ENCODE results near the gene NPC1L1.

Gene NPC1L1

GRCh38 chr7:44494960-44495359 lies 46.2 kb downstream of the NPC1L1 start:
- no peak overlapping the region for H3K27ac ChIP-seq
- TF ChIP-seq CTCF (conservative IDR thresholded peaks at IDR 0.05), result no peak

GRCh38 chr7:44491229-44491628 lies 49.9 kb downstream of the NPC1L1 start:
- TF ChIP-seq CTCF (conservative IDR thresholded peaks at IDR 0.05), result no peak
- peak overlapping the region; percentile 99 for H3K27ac ChIP-seq

GRCh38 chr7:44490351-44491200 lies 50.6 kb downstream of the NPC1L1 start, which contains the start of gene NUDCD3:
Gene NUDCD3, minus strand, starts transcription at chr7:44490658. Its CDS starts 58 bp downstream, at chr7:44490600.
- TF ChIP-seq CTCF (conservative IDR thresholded peaks at IDR 0.05), result peak; percentile 48
- H3K27ac ChIP-seq, result peak within 1 kb of the TSS; percentile 99

GRCh38 chr7:44489955-44490350 lies 51.2 kb downstream of the NPC1L1 start:
- TF ChIP-seq CTCF (conservative IDR thresholded peaks at IDR 0.05), result no peak
- H3K27ac ChIP-seq, result peak overlapping the region; percentile 99

GRCh38 chr7:44488955-44489354 lies 52.2 kb downstream of the NPC1L1 start:
- H3K27ac ChIP-seq, result peak overlapping the region; percentile 99
- no peak for TF ChIP-seq CTCF (conservative IDR thresholded peaks at IDR 0.05)

GRCh38 chr7:44486693-44487092 lies 54.4 kb downstream of the NPC1L1 start:
- TF ChIP-seq CTCF (conservative IDR thresholded peaks at IDR 0.05), result no peak
- no peak overlapping the region for H3K27ac ChIP-seq

- no peak for TF ChIP-seq CTCF (conservative IDR thresholded peaks at IDR 0.05)
- no peak overlapping the region for H3K27ac ChIP-seq
Measured at GRCh38 chr7:44486001-44486400, 55.1 kb downstream of the NPC1L1 start.
